GM18517 (cell line): ENCODE measurements around the gene KCNJ12.
"Not testable (repeated sequence)": the region's sequence is repeated elsewhere in the genome, so short reads cannot be mapped to it uniquely, and the experiment has no call there.

ENCODE experiments used
- ATAC-seq: cut with Tn5 transposase; IDR thresholded peaks from one replicate; pipeline ENCODE4 v1.9.1; 2021; ENCODE audit warnings: mild to moderate bottlenecking, moderate library complexity; ENCODE audit not compliant: unreplicated experiment

The KCNJ12 gene

GRCh38 chr17:21349358-21350050 lies 26.7 kb upstream of the KCNJ12 start:
- ATAC-seq, result not testable (repeated sequence)

GRCh38 chr17:21350495-21350894 lies 25.7 kb upstream of the KCNJ12 start:
- not testable (repeated sequence) for ATAC-seq

- ATAC-seq, result no peak
Observed at GRCh38 chr17:21351366-21352065, 24.6 kb upstream of the KCNJ12 start.

GRCh38 chr17:21352221-21352980 lies 23.8 kb upstream of the KCNJ12 start:
- ATAC-seq, result no peak

GRCh38 chr17:21352981-21353265 lies 23.2 kb upstream of the KCNJ12 start:
- ATAC-seq, result no peak

- no peak for ATAC-seq
Observed at GRCh38 chr17:21353326-21354010, 22.7 kb upstream of the KCNJ12 start.

GRCh38 chr17:21354796-21355385 lies 21.3 kb upstream of the KCNJ12 start:
- no peak for ATAC-seq

GRCh38 chr17:21355586-21355985 lies 20.6 kb upstream of the KCNJ12 start:
- no peak for ATAC-seq

GRCh38 chr17:21356537-21357127 lies 19.5 kb upstream of the KCNJ12 start:
- ATAC-seq, result no peak

GRCh38 chr17:21357281-21357680 lies 18.9 kb upstream of the KCNJ12 start:
- ATAC-seq, result no peak

- no peak for ATAC-seq
Observed at GRCh38 chr17:21357696-21358656, 18.2 kb upstream of the KCNJ12 start.

- no peak for ATAC-seq
Observed at GRCh38 chr17:21358682-21359482, 17.3 kb upstream of the KCNJ12 start.

- no peak for ATAC-seq
Observed at GRCh38 chr17:21359483-21359840, 16.7 kb upstream of the KCNJ12 start.

GRCh38 chr17:21360048-21360447 lies 16.1 kb upstream of the KCNJ12 start:
- ATAC-seq, result no peak

- ATAC-seq, result no peak
Observed at GRCh38 chr17:21361020-21361809, 14.9 kb upstream of the KCNJ12 start.

- no peak for ATAC-seq
Observed at GRCh38 chr17:21362331-21362931, 13.7 kb upstream of the KCNJ12 start.

GRCh38 chr17:21363776-21364642 lies 12.1 kb upstream of the KCNJ12 start:
- no peak for ATAC-seq
